ENCODE measurements around the gene JAZF1. TPM values are rescaled to one million over a fixed set of nuclear protein-coding genes. Genes with fewer than 3 reads are reported as not detected.

JAZF1 gene
- total RNA-seq, 1 experiment from 2014 or later: 9.1 TPM

DNA sequence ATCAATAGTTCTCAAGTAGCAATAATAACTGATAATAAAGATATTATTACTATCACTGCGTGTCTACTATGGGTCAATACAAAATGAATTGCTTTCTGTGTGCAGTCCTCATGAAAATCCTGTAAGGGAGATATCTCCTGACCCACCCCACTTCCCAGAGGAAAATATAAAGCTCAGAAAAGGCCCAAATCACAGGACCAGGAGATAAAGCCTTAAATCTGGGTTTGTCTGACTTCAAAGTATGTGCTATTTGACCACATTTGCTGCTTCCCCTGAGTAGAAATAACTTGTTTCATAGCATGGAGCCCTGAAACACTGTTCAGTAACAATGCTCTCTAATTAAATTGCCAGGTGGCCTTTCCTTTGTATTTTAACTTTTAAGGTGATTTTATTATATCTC, 174.1 kb downstream of the JAZF1 start:
- H3K9ac ChIP-seq (ENCODE audit: extremely low read depth, insufficient read length, low read length): no peak overlapping the region
- no peaks in the 10 kb centered on the region for H3K4me1 ChIP-seq (ENCODE audit: insufficient read depth, low read length)
- no peak overlapping the region for H3K27ac ChIP-seq (ENCODE audit: insufficient read length, low read depth, low read length)
- Mint-ChIP-seq H3K9me3 (no peaks in the 10 kb centered on the region), H3K4me3 (no peak overlapping the region), H3K4me1 (no peaks in the 10 kb centered on the region), H3K36me3 (ENCODE audit: insufficient read depth in 1 of 3, low read depth in 3 of 3) (no peaks in the 10 kb centered on the region), H3K27me3 (ENCODE audit: low read depth) (no peaks in the 10 kb centered on the region), H3K27ac (no peak overlapping the region)
- H2BK20ac ChIP-seq (ENCODE audit: low read depth, low read length, poor library complexity, severe bottlenecking): no peak overlapping the region
- TF ChIP-seq, protein P1, sequence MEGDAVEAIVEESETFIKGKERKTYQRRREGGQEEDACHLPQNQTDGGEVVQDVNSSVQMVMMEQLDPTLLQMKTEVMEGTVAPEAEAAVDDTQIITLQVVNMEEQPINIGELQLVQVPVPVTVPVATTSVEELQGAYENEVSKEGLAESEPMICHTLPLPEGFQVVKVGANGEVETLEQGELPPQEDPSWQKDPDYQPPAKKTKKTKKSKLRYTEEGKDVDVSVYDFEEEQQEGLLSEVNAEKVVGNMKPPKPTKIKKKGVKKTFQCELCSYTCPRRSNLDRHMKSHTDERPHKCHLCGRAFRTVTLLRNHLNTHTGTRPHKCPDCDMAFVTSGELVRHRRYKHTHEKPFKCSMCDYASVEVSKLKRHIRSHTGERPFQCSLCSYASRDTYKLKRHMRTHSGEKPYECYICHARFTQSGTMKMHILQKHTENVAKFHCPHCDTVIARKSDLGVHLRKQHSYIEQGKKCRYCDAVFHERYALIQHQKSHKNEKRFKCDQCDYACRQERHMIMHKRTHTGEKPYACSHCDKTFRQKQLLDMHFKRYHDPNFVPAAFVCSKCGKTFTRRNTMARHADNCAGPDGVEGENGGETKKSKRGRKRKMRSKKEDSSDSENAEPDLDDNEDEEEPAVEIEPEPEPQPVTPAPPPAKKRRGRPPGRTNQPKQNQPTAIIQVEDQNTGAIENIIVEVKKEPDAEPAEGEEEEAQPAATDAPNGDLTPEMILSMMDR (conservative IDR thresholded peaks at IDR 0.05): no peak
- H3K18ac ChIP-seq (ENCODE audit: insufficient read length, low read depth, low read length): no peak overlapping the region
- no peaks in the 10 kb centered on the region for H4K20me1 ChIP-seq (ENCODE audit: control insufficient read depth, insufficient read depth, insufficient read length)
- H4K5ac ChIP-seq (ENCODE audit: insufficient read length, low read depth, low read length): no peak overlapping the region
- no peak overlapping the region for H2AK5ac ChIP-seq (ENCODE audit: insufficient read length, low read length)
- no peak overlapping the region for H2BK15ac ChIP-seq (ENCODE audit: low read depth, low read length)
- H3T11ph ChIP-seq (ENCODE audit: low read length): no peak overlapping the region
- H3K27me3 ChIP-seq (ENCODE audit: insufficient read depth, low read length): no peaks in the 10 kb centered on the region
- H4K8ac ChIP-seq (replicated peaks; ENCODE audit: insufficient read length, low read depth, low read length): no peak overlapping the region
- H3K23me2 ChIP-seq (ENCODE audit: insufficient read length, low read depth, low read length, poor library complexity, severe bottlenecking): no peaks in the 10 kb centered on the region
- no peak overlapping the region for H3K4me2 ChIP-seq (ENCODE audit: insufficient read depth, insufficient read length, low read length)
- H2BK5ac ChIP-seq (ENCODE audit: insufficient read length, low read length): no peak overlapping the region
- H3K9me3 ChIP-seq (ENCODE audit: control insufficient read depth, low read depth, low read length): no peaks in the 10 kb centered on the region
- H3K14ac ChIP-seq (ENCODE audit: insufficient read depth, low read length): no peak overlapping the region
- H2AFZ ChIP-seq (ENCODE audit: low read length): no peak overlapping the region
- WGBS (ENCODE audit: extremely low coverage, insufficient read length, low lambda C conversion rate): no CpG with 5 or more reads among the region's 1 CpG
- H3K79me1 ChIP-seq (ENCODE audit: insufficient read depth, low read depth, low read length, poor library complexity, severe bottlenecking): no peaks in the 10 kb centered on the region
- H2BK12ac ChIP-seq (ENCODE audit: insufficient read length, low read depth, low read length): no peak overlapping the region
- DNase-seq: no peak
- no peak overlapping the region for H3K23ac ChIP-seq (ENCODE audit: insufficient read length, low read depth, low read length)
- no peak overlapping the region for H2BK120ac ChIP-seq (ENCODE audit: low read depth, low read length, poor library complexity, severe bottlenecking)
- no peak overlapping the region for H4K91ac ChIP-seq (ENCODE audit: insufficient read length, low read depth, low read length)
- no peak overlapping the region for H3K4ac ChIP-seq (ENCODE audit: low read depth, low read length)
- H3K79me2 ChIP-seq (ENCODE audit: insufficient read depth, low read length): no peaks in the 10 kb centered on the region
- no peak overlapping the region for H3K56ac ChIP-seq (ENCODE audit: insufficient read length, low read depth, low read length)
